GM15510 (cell line): ENCODE measurements around the gene BCAS1.

Experiments used
- POLR2A ChIP-seq: IDR thresholded peaks from 3 replicates; pipeline ENCODE4 v1.6.1; 2011; ENCODE audit warnings: borderline replicate concordance; ENCODE audit not compliant: insufficient read length; ENCODE audit errors: extremely low read depth

BCAS1 gene, protein sequence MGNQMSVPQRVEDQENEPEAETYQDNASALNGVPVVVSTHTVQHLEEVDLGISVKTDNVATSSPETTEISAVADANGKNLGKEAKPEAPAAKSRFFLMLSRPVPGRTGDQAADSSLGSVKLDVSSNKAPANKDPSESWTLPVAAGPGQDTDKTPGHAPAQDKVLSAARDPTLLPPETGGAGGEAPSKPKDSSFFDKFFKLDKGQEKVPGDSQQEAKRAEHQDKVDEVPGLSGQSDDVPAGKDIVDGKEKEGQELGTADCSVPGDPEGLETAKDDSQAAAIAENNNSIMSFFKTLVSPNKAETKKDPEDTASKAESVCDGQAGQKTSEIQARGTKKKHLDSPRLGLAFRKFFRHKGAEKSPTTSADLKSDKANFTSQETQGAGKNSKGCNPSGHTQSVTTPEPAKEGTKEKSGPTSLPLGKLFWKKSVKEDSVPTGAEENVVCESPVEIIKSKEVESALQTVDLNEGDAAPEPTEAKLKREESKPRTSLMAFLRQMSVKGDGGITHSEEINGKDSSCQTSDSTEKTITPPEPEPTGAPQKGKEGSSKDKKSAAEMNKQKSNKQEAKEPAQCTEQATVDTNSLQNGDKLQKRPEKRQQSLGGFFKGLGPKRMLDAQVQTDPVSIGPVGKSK

DNA sequence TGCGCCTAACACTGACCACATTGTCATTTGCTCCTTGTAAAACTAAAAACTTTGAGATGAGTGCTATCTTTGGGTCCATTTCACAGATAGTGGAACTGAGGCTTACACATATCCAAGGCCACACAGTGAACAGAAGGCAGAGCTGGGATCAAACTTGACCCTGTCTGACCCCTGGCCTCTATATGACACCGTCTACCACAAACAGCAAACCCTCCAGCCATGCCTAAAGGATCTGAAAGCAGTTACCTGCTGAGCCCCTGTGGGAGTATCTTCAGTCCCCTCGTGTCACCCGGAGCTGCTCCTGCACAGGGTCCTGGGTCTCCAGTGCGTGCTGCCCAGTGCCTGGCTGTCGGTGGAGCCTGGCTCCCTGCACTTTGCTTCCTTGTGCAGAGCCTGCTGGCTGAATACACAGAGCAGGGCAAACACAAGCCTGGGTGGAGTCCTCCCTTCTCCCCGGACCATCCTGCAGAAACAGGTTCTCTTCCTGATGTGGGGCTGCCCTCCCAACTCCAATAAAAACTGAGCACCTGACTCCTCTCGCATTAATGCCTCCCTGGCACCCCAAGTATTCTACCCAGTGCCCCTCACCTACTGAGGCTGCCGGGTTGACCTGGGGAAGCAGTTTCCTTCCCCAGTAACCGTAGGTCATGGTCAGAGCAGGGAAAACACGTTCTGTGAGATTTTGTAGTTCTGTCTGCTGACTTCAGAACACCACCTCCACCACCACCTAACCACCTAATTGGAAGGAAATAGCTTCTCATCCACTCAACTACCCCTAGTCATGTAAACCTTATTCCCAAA lies at the start of gene BCAS1:
Gene BCAS1, minus strand, starts transcription at position 408 of the 801 bp plus-strand sequence. CDS start 11,876 bp downstream, outside the sequence.
- no peak for TF ChIP-seq POLR2A

- TF ChIP-seq POLR2A = no peak
These were observed 49.4 kb upstream of the BCAS1 start for GRCh38 chr20:54119744-54120143.

GRCh38 chr20:54118220-54119001 lies 48.0 kb upstream of the BCAS1 start:
- no peak for TF ChIP-seq POLR2A

DNA sequence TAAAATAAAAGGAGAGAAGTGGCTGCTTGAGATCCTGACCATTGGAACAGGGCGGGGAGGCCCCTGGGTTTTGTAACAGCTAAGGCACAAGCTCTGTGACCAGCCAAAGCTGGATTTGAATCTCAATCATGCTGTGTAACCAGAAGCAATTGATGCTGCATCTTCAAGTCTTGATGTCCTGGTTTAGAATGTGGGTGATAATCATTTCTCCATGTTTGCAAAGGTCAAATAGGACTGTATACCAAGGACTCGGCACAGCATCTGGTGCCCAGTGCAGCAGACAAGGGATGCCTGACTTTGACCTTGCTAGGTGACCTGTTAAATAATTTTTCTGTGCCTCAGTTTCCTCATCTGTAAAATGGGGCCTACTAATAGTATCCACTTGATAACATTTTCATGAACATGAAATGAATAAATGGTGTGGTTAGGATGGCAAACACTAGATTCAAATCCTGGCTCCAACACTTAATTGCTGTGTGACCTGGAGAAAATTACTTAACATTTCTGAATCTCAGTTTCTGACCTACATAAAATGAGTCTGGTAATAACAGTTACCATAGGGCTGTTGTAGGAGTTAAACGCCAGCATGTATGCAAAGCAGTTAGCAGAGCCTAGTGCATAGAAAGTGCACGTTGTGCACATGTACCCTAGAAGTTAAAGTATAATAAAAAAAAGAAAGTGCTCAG lies 46.3 kb upstream of the BCAS1 start:
- TF ChIP-seq POLR2A = no peak

- TF ChIP-seq POLR2A = no peak
These were observed 44.9 kb upstream of the BCAS1 start for GRCh38 chr20:54115172-54115854.

DNA sequence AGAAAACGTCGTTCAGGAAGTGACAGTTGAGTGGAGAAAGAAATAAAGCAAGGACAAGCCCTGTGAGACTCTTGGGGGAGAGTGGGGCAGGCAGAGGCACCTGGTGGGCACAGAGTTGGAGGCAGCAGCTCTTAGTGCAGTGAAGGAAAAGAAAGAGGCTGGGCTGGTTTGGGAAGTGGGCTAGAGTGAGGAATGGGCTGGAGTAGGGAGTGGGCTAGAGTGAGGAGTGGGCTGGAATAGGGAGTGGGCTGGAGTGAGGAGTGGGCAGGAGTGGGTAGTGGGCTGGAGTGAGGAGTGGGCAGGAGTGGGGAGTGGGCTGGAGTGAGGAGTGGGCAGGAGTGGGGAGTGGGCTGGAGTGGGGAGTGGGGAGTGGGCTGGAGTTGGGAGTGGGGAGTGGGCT lies 43.7 kb upstream of the BCAS1 start:
- TF ChIP-seq POLR2A = no peak

DNA sequence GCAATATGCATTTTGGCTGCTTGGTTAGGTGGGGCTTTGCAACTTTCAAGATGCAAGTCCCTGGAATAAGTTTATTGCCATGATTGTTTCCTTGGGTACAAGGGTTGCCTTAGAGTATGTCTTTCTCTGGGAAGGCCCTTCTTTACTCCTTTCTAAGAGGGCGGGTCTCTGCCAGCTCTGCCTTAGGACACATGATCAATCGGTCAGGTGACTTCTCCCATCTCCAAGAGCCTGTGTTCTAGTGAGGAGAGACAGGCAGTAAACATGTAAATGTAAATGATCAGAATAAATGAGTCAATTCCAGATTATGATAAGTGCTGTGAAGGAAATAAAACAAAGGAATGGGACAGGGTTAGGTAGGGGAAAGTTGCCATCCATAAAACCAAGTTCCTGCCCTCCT lies 43.2 kb upstream of the BCAS1 start:
- TF ChIP-seq POLR2A = no peak

DNA sequence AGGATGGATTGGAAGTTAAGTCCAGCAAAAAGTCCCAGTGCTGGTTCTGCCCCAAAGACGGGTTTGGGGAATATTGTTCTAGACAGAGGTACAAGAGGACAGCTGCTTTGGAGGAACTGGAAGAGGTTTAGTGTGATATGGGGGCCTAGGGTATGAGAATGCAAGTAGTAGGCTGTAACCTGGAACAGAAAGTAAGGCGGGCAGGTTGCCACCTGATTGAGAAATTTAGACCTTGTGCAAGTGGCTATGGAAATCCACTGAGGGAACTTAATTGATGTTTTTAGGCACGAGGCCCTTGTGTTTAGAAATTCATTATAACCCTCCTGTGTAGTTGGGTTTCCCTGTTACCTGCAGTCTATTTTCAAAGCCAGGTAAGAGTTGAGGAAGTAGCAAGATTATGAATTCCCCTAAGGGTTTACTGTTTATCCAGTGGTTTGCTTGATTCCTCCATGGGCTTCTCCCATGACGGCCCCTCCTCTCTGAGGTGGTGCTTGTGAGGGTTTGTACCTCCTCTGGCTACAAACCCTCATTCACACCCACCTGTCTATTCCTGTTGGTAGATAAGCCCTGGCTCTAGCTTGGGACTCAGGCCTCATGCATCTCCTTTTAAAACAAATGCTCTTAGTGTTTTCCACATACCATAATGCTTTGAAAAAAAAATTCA lies 42.0 kb upstream of the BCAS1 start:
- TF ChIP-seq POLR2A = no peak

DNA sequence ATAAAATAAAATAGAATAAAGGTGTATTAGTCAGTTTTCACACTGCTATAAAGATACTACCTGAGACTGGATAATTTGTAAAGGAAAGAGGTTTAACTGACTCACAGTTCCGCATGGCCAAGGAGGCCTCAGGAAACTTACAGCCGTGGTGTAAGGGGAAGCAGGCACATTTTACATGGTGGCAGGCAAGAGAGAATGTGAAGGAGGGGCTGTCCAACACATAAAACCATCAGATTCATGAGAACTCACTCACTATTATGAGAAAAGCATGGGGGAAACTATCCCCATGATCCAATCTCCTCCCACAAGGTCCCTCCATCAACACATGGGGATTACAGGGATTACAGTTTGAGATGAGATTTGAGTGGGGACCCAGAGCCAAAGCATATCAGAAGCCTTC lies 41.1 kb upstream of the BCAS1 start:
- no peak for TF ChIP-seq POLR2A

- TF ChIP-seq POLR2A = no peak
These were observed 40.1 kb upstream of the BCAS1 start for GRCh38 chr20:54110457-54110856.

- TF ChIP-seq POLR2A = no peak
These were observed 39.6 kb upstream of the BCAS1 start for GRCh38 chr20:54110041-54110440.

- TF ChIP-seq POLR2A = no peak
These were observed 38.4 kb upstream of the BCAS1 start for GRCh38 chr20:54108817-54109216.

GRCh38 chr20:54108326-54108642 lies 37.9 kb upstream of the BCAS1 start:
- TF ChIP-seq POLR2A = no peak
